Fibroblast of skin of scalp (primary cell): Measurements from ENCODE around the gene HAUS1.
"Not testable (repeated sequence)": the region's sequence is repeated elsewhere in the genome, so short reads cannot be mapped to it uniquely, and the experiment has no call there.

Experiments used
- DNase-seq: peaks from one replicate; pipeline ENCODE4 v3.0.0-alpha.2; 2013

HAUS1 gene

GRCh38 chr18:46158499-46158898, 54.3 kb downstream of the HAUS1 start:
- DNase-seq = peak; percentile 34

DNA sequence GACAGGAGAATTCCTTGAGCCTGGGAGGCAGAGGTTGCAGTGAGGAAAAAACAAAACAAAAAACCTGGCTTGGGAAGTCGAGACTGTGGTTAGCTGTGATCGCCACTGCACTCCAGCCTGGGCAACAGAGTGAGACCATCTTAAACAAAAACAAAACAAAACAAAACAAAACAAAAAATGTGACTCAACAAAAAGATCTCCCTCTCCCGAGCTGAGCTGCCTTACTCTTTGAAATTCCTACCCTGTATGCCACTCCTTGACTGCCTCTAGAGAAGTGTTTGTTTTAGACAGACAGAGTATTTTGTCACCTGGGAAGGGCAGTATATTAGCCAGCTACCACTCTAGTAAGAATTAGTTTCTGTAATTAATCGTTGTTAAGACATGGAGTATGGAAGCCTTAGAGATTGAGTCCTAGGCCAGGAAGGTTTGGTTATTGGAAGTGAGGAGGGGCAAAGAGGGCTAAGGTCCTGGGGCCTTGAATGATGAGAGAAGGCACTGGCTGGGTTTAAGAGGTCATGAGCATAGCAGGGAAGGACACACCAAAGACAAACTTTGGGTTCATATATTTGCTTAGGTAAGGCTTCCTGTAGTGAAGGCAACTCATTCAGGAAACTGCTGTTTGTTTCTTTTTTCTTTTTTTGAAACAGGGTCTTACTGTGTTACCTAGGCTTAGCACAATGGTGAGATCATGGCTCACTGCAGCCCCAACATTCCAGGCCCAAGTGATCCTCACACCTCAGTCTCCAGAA, 56.0 kb downstream of the HAUS1 start:
- peak; percentile 12 for DNase-seq

GRCh38 chr18:46160840-46161239, 56.7 kb downstream of the HAUS1 start:
- DNase-seq = not testable (repeated sequence)

DNA sequence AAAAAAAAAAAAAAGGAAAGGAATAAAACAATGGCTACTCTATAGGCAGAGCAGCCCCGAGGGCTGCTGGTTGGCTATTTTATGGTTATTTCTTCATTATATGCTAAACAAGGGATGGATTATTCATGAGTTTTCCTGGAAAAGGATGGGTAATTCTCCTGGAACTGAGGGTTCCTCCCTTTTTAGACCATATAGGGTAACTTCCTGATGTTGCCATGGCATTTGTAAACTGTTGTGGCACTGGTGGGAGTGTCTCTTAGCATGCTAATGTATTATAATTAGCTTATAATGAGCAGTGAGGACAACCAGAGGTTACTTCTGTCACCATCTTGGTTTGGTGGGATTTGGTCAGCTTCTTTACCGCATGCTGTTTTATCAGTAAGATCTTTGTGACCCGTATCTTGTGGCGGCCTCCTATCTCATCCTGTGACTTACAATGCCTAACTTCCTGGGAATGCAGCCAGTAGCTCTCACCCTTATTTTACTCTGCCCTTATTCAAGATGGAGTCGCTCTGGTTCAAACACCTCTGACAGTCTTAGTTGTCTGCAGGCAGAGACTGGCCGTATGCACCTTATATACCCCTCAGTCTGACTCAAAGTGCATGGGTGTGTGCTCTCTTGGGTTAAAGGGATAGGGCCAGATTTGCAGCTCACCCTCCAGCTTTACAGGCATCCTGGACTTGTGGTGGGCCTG, 57.7 kb downstream of the HAUS1 start:
- DNase-seq = no peak

DNA sequence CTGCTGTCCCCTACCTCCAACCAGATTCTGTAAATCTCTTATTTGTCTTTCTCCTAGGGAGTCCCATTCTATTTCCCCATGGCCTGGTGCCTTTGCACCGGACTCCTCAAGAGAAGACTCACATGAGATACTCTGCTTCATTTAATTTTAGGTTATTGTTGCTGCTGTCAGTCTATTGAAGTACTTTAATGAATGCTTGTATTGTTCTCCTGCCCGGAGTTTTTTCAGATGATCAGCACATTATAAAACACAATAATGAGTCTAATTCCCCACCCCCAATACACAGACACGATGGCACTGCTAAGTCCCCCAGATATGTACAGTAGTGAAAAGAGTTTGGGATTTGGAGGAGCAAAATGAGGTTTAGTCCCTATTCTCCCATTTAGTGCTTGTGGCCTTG, 58.9 kb downstream of the HAUS1 start:
- DNase-seq = no peak

- DNase-seq = no peak
Measured at GRCh38 chr18:46163941-46164499, 59.8 kb downstream of the HAUS1 start.

DNA sequence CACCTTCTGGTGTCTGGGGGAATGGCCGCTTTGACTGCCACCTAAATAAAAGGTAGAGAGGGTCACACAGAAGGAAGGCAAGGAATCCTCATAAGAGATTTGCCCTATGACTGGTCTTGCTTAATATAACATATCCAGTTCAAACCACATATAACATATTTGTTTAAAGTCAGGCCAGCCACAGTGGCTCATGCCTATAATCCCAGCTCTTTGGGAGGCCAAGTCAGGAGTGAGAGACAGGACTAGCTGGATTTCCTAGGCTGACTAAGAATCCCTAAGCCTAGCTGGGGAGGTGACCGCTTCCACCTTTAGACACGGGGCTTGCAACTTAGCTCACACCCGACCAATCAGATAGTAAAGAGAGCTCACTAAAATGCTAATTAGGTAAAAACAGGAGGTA, 60.3 kb downstream of the HAUS1 start:
- not testable (repeated sequence) for DNase-seq

DNA sequence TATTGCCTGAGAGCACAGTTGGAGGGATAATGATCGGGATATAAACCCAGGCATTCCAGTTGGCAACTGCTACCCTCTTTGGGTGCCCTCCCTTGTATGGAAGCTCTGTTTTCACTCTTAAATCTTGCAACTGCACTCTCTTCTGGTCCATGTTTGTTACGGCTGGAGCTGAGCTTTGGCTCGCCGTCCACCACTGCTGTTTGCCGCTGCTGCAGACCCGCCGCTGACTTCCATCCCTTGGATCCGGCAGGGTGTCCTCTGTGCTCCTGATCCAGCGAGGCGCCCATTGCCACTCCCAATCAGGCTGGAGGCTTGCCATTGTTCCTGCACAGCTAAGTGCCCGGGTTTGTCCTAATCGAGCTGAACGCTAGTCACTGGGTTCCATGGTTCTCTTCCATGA, 60.7 kb downstream of the HAUS1 start:
- no peak for DNase-seq

- DNase-seq = no peak
Measured at GRCh38 chr18:46166261-46166970, 62.2 kb downstream of the HAUS1 start.

DNA sequence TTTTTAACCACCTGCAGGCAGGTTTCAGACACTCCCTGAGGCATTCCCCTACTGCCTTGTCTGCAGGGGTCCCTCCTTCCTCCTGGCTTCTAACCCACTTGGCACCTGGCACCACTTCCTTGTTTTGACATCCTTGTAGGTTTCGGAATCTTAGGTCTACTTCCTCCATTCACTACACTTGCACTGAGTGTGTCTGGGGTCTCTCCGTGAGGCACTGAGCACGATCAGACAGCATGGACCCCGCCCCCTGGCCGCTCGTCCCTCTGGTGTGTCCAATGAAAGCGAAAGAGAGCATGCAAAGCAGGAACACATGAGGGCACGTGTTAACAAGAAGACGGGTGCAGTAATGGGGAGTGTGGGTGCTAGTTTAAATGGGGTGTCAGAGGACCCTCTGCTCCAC, 63.8 kb downstream of the HAUS1 start:
- DNase-seq = no peak

GRCh38 chr18:46169464-46169941, 65.3 kb downstream of the HAUS1 start:
- DNase-seq = peak; percentile 76

DNA sequence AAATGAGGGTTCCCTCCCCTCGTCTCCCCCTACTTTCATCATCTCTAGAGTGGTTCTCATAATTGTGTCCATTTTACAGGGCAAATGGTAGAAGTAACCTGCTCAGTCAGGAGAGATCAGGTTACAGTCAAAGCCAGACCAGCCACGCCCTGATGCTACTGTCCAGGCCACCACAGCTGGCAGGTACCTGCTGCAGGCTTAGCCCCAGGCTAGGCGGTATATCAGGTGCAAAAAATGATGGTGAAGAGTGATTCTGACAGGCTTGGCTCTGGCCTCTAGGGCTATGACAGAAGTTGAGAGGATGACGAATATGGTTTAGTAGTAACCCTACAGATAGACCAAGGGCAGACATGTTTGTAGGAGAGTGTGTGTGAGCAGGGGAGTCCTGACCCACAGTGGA, 67.1 kb downstream of the HAUS1 start:
- DNase-seq = no peak

DNA sequence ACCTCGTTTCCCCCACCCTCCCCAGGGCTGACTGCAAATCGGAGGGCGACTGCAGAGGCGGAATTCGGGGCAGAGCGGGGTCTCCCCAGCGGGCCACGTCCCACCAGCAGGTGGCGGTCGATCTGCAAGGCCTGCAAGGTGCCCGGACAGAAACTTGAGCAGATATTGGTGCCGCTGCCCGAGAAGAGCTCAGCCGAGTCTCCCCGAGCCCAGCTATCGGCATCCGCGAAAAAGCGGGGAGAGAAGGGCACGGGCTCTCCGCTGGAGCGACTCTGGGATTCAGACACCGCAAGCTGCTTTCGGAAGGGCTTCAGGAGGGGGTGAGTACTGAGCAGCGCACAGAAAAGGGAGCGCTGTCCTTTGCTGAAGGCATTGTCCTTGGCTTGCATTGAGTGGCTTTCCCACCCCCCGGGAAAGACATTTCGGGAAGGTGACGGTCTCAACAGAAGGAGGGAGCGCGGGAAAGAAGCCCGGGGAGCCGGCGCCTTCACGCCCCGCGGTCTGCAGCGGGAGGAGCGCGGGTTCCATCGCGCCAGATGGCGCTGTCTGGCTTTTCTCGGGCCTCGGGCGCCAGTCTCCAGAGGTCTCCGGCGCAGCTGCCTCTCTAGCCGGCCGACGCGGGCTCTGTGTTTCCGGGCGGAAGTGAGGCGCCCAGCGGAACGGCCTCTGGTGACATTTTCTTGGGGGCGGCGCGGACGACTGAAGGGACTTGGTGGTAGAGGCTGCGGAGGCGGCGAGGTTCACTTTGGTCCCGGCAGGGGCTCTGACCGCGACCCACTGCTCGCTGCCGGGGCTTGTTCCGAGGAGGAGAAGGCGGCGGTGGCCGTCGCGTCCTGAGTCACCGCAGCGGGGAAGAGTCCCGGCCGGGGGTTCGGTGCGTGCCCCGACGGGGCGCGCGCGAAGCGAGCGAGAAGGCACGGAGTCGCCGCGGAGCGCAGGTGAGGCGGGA, 69.5 kb downstream of the HAUS1 start:
- DNase-seq = peak; percentile 94

- DNase-seq = no peak
Measured at GRCh38 chr18:46174342-46175041, 70.3 kb downstream of the HAUS1 start.

- DNase-seq = no peak
Measured at GRCh38 chr18:46176001-46176400, 71.8 kb downstream of the HAUS1 start.
